H9 (cell line): Measurements from ENCODE around the gene ACACA. TPM values are rescaled to one million over a fixed set of nuclear protein-coding genes. Genes with fewer than 3 reads are reported as not detected.

Source experiments
- DNase-seq: peaks from one replicate; pipeline ENCODE4 v3.0.0-alpha.2; 2017
- H2AFZ ChIP-seq: one replicate; pipeline ENCODE4 v1.6.1; 2013; ENCODE audit warnings: mild to moderate bottlenecking, low read length, control low read depth, moderate library complexity
- H2AK5ac ChIP-seq: 2 replicates; pipeline ENCODE4 v1.6.1; 2013; ENCODE audit warnings: low read length, control low read depth, mixed read lengths; ENCODE audit not compliant: insufficient read length
- H2BK120ac ChIP-seq: one replicate; pipeline ENCODE4 v1.6.1; 2013; ENCODE audit warnings: low read depth, mild to moderate bottlenecking, low read length, control low read depth, inconsistent platforms; ENCODE audit not compliant: poor library complexity, severe bottlenecking
- H2BK12ac ChIP-seq: 2 replicates; pipeline ENCODE4 v1.6.1; 2013; ENCODE audit warnings: low read length, control low read depth, mixed read lengths, low read depth; ENCODE audit not compliant: insufficient read length
- H2BK15ac ChIP-seq: 2 replicates; pipeline ENCODE4 v1.6.1; 2013; ENCODE audit warnings: low read depth, low read length, control low read depth
- H2BK20ac ChIP-seq: one replicate; pipeline ENCODE4 v1.6.1; 2013; ENCODE audit warnings: low read depth, mild to moderate bottlenecking, low read length, control low read depth, inconsistent platforms; ENCODE audit not compliant: poor library complexity, severe bottlenecking
- H2BK5ac ChIP-seq: 2 replicates; pipeline ENCODE4 v1.6.1; 2013; ENCODE audit warnings: low read length, control low read depth, mixed read lengths; ENCODE audit not compliant: insufficient read length
- H3K14ac ChIP-seq: 2 replicates; pipeline ENCODE4 v1.6.1; 2013; ENCODE audit warnings: low read length, control low read depth; ENCODE audit not compliant: insufficient read depth
- H3K18ac ChIP-seq: 2 replicates; pipeline ENCODE4 v1.6.1; 2013; ENCODE audit warnings: low read depth, mild to moderate bottlenecking, mixed read lengths, low read length, control low read depth; ENCODE audit not compliant: insufficient read length
- H3K23ac ChIP-seq: 2 replicates; pipeline ENCODE4 v1.6.1; 2013; ENCODE audit warnings: low read length, control low read depth, mixed read lengths, low read depth; ENCODE audit not compliant: insufficient read length
- H3K23me2 ChIP-seq: 2 replicates; pipeline ENCODE4 v1.6.1; 2013; ENCODE audit warnings: low read depth, mild to moderate bottlenecking, mixed read lengths, low read length, control low read depth; ENCODE audit not compliant: insufficient read length, poor library complexity, severe bottlenecking
- H3K27ac ChIP-seq: 2 replicates; pipeline ENCODE4 v1.5.1; 2013; ENCODE audit warnings: low read length, control low read depth, mixed read lengths, low read depth; ENCODE audit not compliant: insufficient read length
- H3K27me3 ChIP-seq: 2 replicates; pipeline ENCODE4 v1.6.1; 2013; ENCODE audit warnings: low read length, control low read depth, inconsistent platforms; ENCODE audit not compliant: insufficient read depth
- H3K4ac ChIP-seq: 2 replicates; pipeline ENCODE4 v1.6.1; 2013; ENCODE audit warnings: low read depth, mild to moderate bottlenecking, control low read depth, inconsistent platforms, low read length, moderate library complexity
- H3K4me1 ChIP-seq: 2 replicates; pipeline ENCODE4 v1.6.1; 2013; ENCODE audit warnings: low read length, control low read depth, inconsistent platforms; ENCODE audit not compliant: insufficient read depth
- H3K4me2 ChIP-seq: 2 replicates; pipeline ENCODE4 v1.6.1; 2013; ENCODE audit warnings: low read length, control low read depth, mixed read lengths; ENCODE audit not compliant: insufficient read length, insufficient read depth
- H3K56ac ChIP-seq: 2 replicates; pipeline ENCODE4 v1.6.1; 2013; ENCODE audit warnings: low read depth, mild to moderate bottlenecking, mixed read lengths, low read length, control low read depth; ENCODE audit not compliant: insufficient read length
- H3K79me1 ChIP-seq: 2 replicates; pipeline ENCODE4 v1.6.1; 2013; ENCODE audit warnings: low read depth, mild to moderate bottlenecking, moderate library complexity, low read length, control low read depth, inconsistent platforms; ENCODE audit not compliant: insufficient read depth, poor library complexity, severe bottlenecking
- H3K79me2 ChIP-seq: 2 replicates; pipeline ENCODE4 v1.6.1; 2013; ENCODE audit warnings: low read length, control low read depth, inconsistent platforms; ENCODE audit not compliant: insufficient read depth
- H3K9ac ChIP-seq: 2 replicates; pipeline ENCODE4 v1.6.1; 2013; ENCODE audit warnings: low read length, control low read depth, mixed read lengths; ENCODE audit not compliant: insufficient read length; ENCODE audit errors: extremely low read depth
- H3K9me3 ChIP-seq: one replicate; pipeline ENCODE4 v1.6.1; 2013; ENCODE audit warnings: low read depth, low read length, inconsistent platforms; ENCODE audit not compliant: control insufficient read depth
- H3T11ph ChIP-seq: one replicate; pipeline ENCODE4 v1.6.1; 2013; ENCODE audit warnings: mild to moderate bottlenecking, low read length, control low read depth, inconsistent platforms
- H4K20me1 ChIP-seq: one replicate; pipeline ENCODE4 v1.6.1; 2013; ENCODE audit not compliant: control insufficient read depth, insufficient read length, insufficient read depth
- H4K5ac ChIP-seq: 2 replicates; pipeline ENCODE4 v1.6.1; 2013; ENCODE audit warnings: low read depth, mild to moderate bottlenecking, mixed read lengths, low read length, control low read depth; ENCODE audit not compliant: insufficient read length
- H4K8ac ChIP-seq: replicated peaks from 2 replicates; pipeline ENCODE4 v1.6.1; 2013; ENCODE audit warnings: low read length, control low read depth, mixed read lengths, low read depth; ENCODE audit not compliant: insufficient read length
- H4K91ac ChIP-seq: 2 replicates; pipeline ENCODE4 v1.6.1; 2013; ENCODE audit warnings: low read depth, mild to moderate bottlenecking, moderate library complexity, mixed read lengths, low read length, control low read depth; ENCODE audit not compliant: insufficient read length
- H3K27ac Mint-ChIP-seq, 3 experiments: 2 replicates in 2 of 3; 3 replicates in 1 of 3; pipeline ENCODE4 v1.8.0; 2020 to 2021; ENCODE audit warnings: mixed read lengths in 3 of 3, mild to moderate bottlenecking in 1 of 3, moderate library complexity in 1 of 3
- H3K27me3 Mint-ChIP-seq: 2 replicates; pipeline ENCODE4 v1.8.0; 2021; ENCODE audit warnings: low read depth, mild to moderate bottlenecking, moderate library complexity, mixed read lengths
- H3K36me3 Mint-ChIP-seq, 3 experiments: 2 replicates in 2 of 3; 3 replicates in 1 of 3; pipeline ENCODE4 v1.8.0; 2020 to 2021; ENCODE audit warnings: low read depth in 3 of 3, mixed read lengths in 3 of 3; ENCODE audit not compliant: insufficient read depth in 1 of 3
- H3K4me1 Mint-ChIP-seq, 2 experiments: 2 replicates each; pipeline ENCODE4 v1.8.0; 2020; ENCODE audit warnings: mixed read lengths in 2 of 2
- H3K4me3 Mint-ChIP-seq, 2 experiments: 2 replicates in 1 of 2; 3 replicates in 1 of 2; pipeline ENCODE4 v1.8.0; 2020 to 2021; ENCODE audit warnings: mild to moderate bottlenecking in 2 of 2, mixed read lengths in 2 of 2, moderate library complexity in 1 of 2
- H3K9me3 Mint-ChIP-seq, 2 experiments: 2 replicates in 1 of 2; 3 replicates in 1 of 2; pipeline ENCODE4 v1.8.0; 2020; ENCODE audit warnings: mild to moderate bottlenecking in 2 of 2, mixed read lengths in 2 of 2, moderate library complexity in 1 of 2
- CTCF ChIP-seq: fragments of 200-600 bp; sonication (generic); conservative IDR thresholded peaks from 3 replicates; pipeline ENCODE4 v1.8.0; 2021; ENCODE audit warnings: antibody characterized with exemption, mild to moderate bottlenecking
- total RNA-seq: library from RNA; stranded (reverse); gene quantifications from 2 replicates; pipeline ENCODE4 v1.2.1, GENCODE V29; 2021

Gene ACACA
- total RNA-seq, 1 experiment from 2014 or later, result 135 TPM

- no peak overlapping the region for H2BK20ac ChIP-seq
- no peak overlapping the region for H2AK5ac ChIP-seq
- no peaks in the 10 kb centered on the region for H3K27me3 ChIP-seq
- no peaks in the 10 kb centered on the region; the same call in 1 of the 2 replicates for H3K79me2 ChIP-seq
- no peak overlapping the region for H3K27ac ChIP-seq
- H2BK5ac ChIP-seq, result no peak overlapping the region
- no peak overlapping the region for H3K4me3 Mint-ChIP-seq
- H2BK15ac ChIP-seq, result no peak overlapping the region
- no peak overlapping the region for H3K9ac ChIP-seq
- H3K14ac ChIP-seq, result no peak overlapping the region
- no peak for TF ChIP-seq CTCF
- no peak overlapping the region for H3K4ac ChIP-seq
- H4K8ac ChIP-seq, result no peak overlapping the region
- H3K4me2 ChIP-seq, result no peak overlapping the region
- H3K27me3 Mint-ChIP-seq, result no peaks in the 10 kb centered on the region
- H3K36me3 Mint-ChIP-seq, result peaks cover 16 to 26% (median 23%) of the 10 kb centered on the region in 3 experiments; a peak in 6 of 7 replicates
- H3K4me1 ChIP-seq, result no peaks in the 10 kb centered on the region
- no peak overlapping the region for H3K18ac ChIP-seq
- no peak overlapping the region for H4K91ac ChIP-seq
- no peaks in the 10 kb centered on the region for H3K9me3 Mint-ChIP-seq
- peaks cover 2 to 3% of the 10 kb centered on the region in 2 experiments; a peak in 3 of 4 replicates for H3K4me1 Mint-ChIP-seq
- no peak overlapping the region for H4K5ac ChIP-seq
- H3K23ac ChIP-seq, result no peak overlapping the region
- no peak overlapping the region for H3T11ph ChIP-seq
- peaks cover 5% of the 10 kb centered on the region for H3K79me1 ChIP-seq
- H3K23me2 ChIP-seq, result no peaks in the 10 kb centered on the region
- no peak overlapping the region for H3K56ac ChIP-seq
- H3K27ac Mint-ChIP-seq, result no peak overlapping the region
- H2BK12ac ChIP-seq, result no peak overlapping the region
- H3K9me3 ChIP-seq, result no peaks in the 10 kb centered on the region
- H2AFZ ChIP-seq, result no peak overlapping the region
- DNase-seq, result no peak
- no peak overlapping the region for H2BK120ac ChIP-seq
- H4K20me1 ChIP-seq, result no peaks in the 10 kb centered on the region
Measured at GRCh38 chr17:37317867-37318266, 88.8 kb downstream of the ACACA start.
